Upper lobe of left lung (tissue), 6 donors: ENCODE data around the gene VEZT. TPM values are rescaled to one million over a fixed set of nuclear protein-coding genes. Genes with fewer than 3 reads are reported as not detected.

Experiments used
- ATAC-seq, 2 donors: fragments of 200-7000 bp; cut with Tn5 transposase; one replicate each; pipeline ENCODE4 v1.9.1; 2022; ENCODE audit warnings: mild to moderate bottlenecking in 2 of 2, moderate library complexity in 2 of 2; ENCODE audit not compliant: low FRiP score in 2 of 2
- DNase-seq, 2 donors: peaks; one replicate each; pipeline ENCODE4 v3.0.0-alpha.2; 2019 to 2020
- H3K27ac ChIP-seq, 4 donors: fragments of 200-600 bp; sonication (generic); one replicate each; pipeline ENCODE4 v1.5.1; 2016 to 2019
- H3K27me3 ChIP-seq, 4 donors: fragments of 200-600 bp; sonication (generic); one replicate each; pipeline ENCODE4 v1.5.1; 2017 to 2019
- H3K36me3 ChIP-seq, 4 donors: fragments of 200-600 bp; sonication (generic); one replicate each; pipeline ENCODE4 v1.5.1; 2016 to 2019
- H3K4me1 ChIP-seq, 4 donors: fragments of 200-600 bp; sonication (generic); one replicate each; pipeline ENCODE4 v1.5.1; 2018 to 2019
- H3K4me3 ChIP-seq, 4 donors: fragments of 200-600 bp; sonication (generic); one replicate each; pipeline ENCODE4 v1.5.1; 2017 to 2019; ENCODE audit warnings: mild to moderate bottlenecking in 2 of 4, moderate library complexity in 1 of 4
- H3K9me3 ChIP-seq, 4 donors: fragments of 200-600 bp; sonication (generic); one replicate each; pipeline ENCODE4 v1.5.1; 2018 to 2019
- CTCF ChIP-seq, 6 experiments: fragments of 450-650 bp in 4 of 6; fragments of 200-600 bp in 2 of 6; sonication (generic) in 2 of 6; IDR thresholded peaks; one replicate each; pipeline ENCODE4 v1.5.1; 2016 to 2019; ENCODE audit warnings: antibody characterized with exemption in 6 of 6
- EP300 ChIP-seq, 4 donors: sonication (generic); formaldehyde crosslinking; IDR thresholded peaks; one replicate each; pipeline ENCODE4 v1.5.1; 2017; ENCODE audit warnings: antibody characterized with exemption in 4 of 4, control low read depth in 2 of 4
- POLR2A ChIP-seq, 4 donors: fragments of 450-650 bp; IDR thresholded peaks; one replicate each; pipeline ENCODE4 v1.5.1; 2016 to 2017; ENCODE audit warnings: antibody characterized with exemption in 4 of 4, mild to moderate bottlenecking in 2 of 4
- POLR2AphosphoS5 ChIP-seq, 2 donors: sonication (generic); formaldehyde crosslinking; IDR thresholded peaks; one replicate each; pipeline ENCODE4 v1.5.1; 2017; ENCODE audit warnings: antibody characterized with exemption in 2 of 2
- WGBS, 2 donors: methylation state at CpG; one replicate each; pipeline ENCODE4 v1.1.5; 2017 to 2018; 5-methylcytosine and 5-hydroxymethylcytosine counted together
- small RNA-seq, 4 donors: library from RNA; depleted of rRNA; stranded (forward); fragments of <200 nt; gene quantifications; one replicate each; pipeline ENCODE3, GENCODE V24; 2016
- total RNA-seq, 6 donors: library from RNA; depleted of rRNA in 4 of 6; stranded (reverse); fragments of >200 nt in 4 of 6; gene quantifications; one replicate each; pipeline versions ENCODE4 v1.1.0 to v1.2.1, GENCODE V29; 2016 to 2021
- donor health status: DM: no; HTN: no; CAD: no; lungs with moderate emphysema.
- donor health status: DM: no; HTN: yes; CAD: no; lungs with severe emphysema.

Gene VEZT
- total RNA-seq, 6 donors from 2014 or later = 29.6 to 119 (median 69.5) TPM

GRCh38 chr12:95351748-95352147 is 134.1 kb downstream of the VEZT start:
- Histone ChIP-seq H3K27ac (no peak overlapping the region), H3K36me3 (no peaks in the 10 kb centered on the region), H3K4me1 (no peaks in the 10 kb centered on the region), H3K9me3 (no peaks in the 10 kb centered on the region), H3K4me3 (no peak overlapping the region), H3K27me3 (no peaks in the 10 kb centered on the region)
- WGBS, 2 donors = 84 to 92% methylated on average over 5 to 6 of the region's 6 CpGs
- DNase-seq (no peak), ATAC-seq (no peak)
- TF ChIP-seq EP300 (IDR thresholded peaks at IDR 0.05) = no peak
- no peak for TF ChIP-seq POLR2AphosphoS5 (IDR thresholded peaks at IDR 0.05)
- no peak for TF ChIP-seq CTCF (IDR thresholded peaks at IDR 0.05)
- TF ChIP-seq POLR2A (IDR thresholded peaks at IDR 0.05) = no peak

Small RNA genes lying within 50 kb of the gene (small RNA-seq; reads per million reads assigned to genes)
- gene MIR331 (4.4 to 6.1 (median 5.2) reads per million in 4 donors), gene MIR3685 (0 reads per million in 4 donors), gene RF00019 (0 reads per million in 4 donors), gene RNU6-808P (0 reads per million in 4 donors)

Other genes starting within 250 kb of the VEZT start
- 10 to 100 TPM; 24.1 to 74.2 (median 65.4) TPM for gene NDUFA12, start 214.1 kb upstream of the VEZT start, total RNA-seq
- 100 to 1,000 TPM in 2 of 6 donors, 10 to 100 TPM in 4; 23.7 to 173 (median 41.8) TPM for gene NR2C1, start 144.2 kb upstream of the VEZT start, total RNA-seq
- 10 to 100 TPM; 14.7 to 36.1 (median 20.2) TPM for gene FGD6, start 340 bp upstream of the VEZT start, total RNA-seq